HL-60/S4 treated with phorbol 12-myristate 13-acetate at 8.2 ng/mL for 4 days and 3 days (cell line): ENCODE data around the gene LIPA.
"Not testable (repeated sequence)": the region's sequence is repeated elsewhere in the genome, so short reads cannot be mapped to it uniquely, and the experiment has no call there.

ENCODE experiments used
- in situ Hi-C: fragments of 300-500 bp; cut with MboI; formaldehyde crosslinking; loops from 2 replicates; pipeline ENCODE4 v1.15.0; 2022; ENCODE audit warnings: low sequenced_read_pairs

LIPA gene

GRCh38 chr10:89171996-89172395, 79.6 kb downstream of the LIPA start:
- in situ Hi-C loops = no loop called here

DNA sequence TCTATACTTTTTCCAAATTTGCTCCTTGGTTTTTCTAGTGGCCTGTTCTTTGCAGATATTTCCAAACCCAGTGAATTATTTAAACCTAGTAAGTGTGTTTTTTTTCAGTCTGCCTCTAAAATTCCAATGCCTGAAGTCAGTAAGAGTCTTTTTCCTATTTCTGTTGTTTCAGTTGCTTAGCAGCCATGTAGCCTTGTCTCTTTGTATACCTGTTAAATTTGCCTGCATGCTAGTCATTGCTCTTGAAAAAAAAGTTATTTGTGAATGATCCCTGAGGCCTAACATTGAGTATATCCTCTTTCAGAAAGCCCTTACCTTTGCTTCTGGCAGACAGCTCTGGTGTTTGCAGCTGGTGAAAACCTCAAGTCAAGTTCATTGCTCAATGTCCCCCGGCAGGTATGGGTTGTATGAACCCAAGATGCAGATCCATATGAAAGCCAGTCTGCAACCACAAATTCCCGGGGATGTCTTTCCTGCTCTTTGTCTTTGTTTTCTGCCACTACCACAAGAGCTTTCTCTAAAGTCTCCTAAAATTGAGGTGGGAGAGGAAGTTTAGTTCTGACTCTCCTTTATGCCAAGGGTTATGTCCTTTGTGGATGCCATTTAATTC, 80.2 kb downstream of the LIPA start:
- in situ Hi-C loops = no loop called here

DNA sequence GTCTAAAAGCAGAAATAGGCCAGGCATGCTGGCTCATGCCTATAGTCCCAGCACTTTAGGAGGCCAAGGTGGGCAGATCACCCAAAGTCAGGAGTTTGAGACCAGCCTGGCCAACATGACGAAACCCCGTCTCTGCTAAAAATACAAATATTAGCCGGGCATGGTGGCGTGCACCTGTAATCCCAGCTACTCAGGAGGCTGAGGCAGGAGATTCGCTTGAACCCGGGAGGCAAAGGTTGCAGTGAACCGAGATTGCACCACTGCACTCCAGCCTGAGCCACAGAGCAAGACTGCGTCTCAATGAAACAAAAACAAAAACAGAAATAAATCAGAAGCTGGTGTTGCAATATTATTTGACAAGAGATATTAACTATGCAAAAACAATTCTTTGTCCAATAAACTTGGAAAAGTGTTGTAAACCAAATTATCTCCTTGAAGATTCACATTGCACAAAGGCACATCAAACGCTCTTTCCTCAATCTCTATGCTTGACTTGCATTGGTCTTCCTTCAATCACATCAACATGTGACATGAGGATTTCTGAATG, 83.1 kb downstream of the LIPA start:
- in situ Hi-C loops = not testable (repeated sequence)

DNA sequence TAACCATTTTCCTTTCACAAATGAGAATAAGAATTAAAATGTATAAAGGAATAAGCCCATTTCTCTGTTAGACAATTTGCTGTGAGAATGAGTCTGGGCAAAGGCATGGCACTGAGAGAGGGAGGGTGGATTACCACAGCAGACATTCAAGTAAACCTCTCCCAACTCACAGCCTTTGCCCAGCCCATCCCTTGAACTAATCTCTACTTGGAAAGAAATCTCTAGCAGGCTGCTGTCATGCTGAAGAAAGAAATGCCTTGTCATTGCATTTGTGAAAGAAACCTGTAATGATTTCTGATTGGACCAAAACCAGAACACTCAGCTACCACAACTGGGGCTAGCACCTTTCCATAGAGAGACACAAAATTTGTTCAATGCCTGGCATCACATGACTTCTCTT, 83.7 kb downstream of the LIPA start:
- in situ Hi-C loops = no loop called here

DNA sequence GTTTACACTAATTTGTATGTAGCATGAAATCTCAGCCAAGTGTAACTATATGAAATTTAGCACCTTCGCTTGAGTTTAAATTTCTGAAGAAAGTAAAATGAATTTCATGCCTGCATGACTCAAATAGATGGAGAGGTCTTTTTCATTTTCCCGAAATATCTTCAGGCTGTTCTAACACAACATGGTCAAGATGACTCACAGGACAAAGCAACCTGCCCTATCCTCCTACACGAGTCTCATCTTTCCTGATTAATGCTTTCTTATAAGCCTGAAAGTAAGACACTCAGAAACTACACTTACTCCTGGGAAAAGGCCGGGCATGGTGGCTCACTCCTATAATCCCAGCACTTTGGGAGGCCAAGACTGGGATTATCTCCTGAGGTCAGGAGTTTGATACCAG, 85.7 kb downstream of the LIPA start:
- in situ Hi-C loops = no loop called here

DNA sequence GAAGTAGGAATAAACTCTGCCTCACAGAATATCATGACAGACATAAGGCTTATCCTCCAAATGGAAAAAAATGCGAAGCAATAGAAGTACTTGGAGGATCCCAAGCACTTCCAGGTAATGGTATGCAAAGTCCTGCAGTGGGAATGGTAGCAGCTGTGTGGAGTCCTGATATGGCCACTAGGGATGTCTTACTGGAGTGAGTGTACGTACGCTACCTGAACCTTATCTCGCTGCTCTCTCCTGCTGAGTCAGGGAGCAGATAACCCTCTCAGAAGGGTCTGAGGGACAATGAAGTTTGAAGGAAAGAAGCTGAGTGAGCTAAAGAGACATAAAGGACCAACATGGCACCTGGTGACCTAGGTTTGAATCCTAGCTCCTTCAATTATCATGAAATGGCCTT, 86.7 kb downstream of the LIPA start:
- in situ Hi-C loops = no loop called here

DNA sequence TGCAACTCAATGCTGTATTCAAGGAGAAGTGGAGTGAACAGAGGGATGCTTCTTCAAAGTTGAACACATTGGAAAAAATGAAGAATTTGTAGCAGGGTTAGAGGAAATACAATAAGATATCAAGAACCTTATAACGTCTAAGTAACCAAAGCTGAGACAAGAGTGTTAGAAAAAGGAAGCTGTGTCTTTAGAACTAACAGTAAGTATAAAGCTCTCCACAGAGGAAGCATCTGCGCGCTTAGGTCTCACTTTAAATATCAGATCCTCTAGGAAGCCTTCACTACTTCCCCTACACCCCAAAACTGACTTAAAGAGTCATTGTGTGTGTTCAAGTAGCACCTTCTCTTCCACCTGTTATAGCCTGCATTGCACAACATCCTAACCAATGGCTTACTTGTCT, 87.5 kb downstream of the LIPA start:
- in situ Hi-C loops = no loop called here
